Inferior parietal cortex (tissue), 1 donor: ENCODE measurements around the gene MTFP1.
"Not testable (repeated sequence)": the region's sequence is repeated elsewhere in the genome, so short reads cannot be mapped to it uniquely, and the experiment has no call there.

Source experiments
- DNase-seq: peaks from one replicate; pipeline ENCODE4 v3.0.0-alpha.2; 2016; ENCODE audit errors: extremely low spot score

Gene MTFP1

GRCh38 chr22:30455075-30455840 is 29.7 kb downstream of the MTFP1 start:
- DNase-seq = no peak

- DNase-seq = no peak
Observed at GRCh38 chr22:30457981-30458380, 32.4 kb downstream of the MTFP1 start.

- no peak for DNase-seq
Observed at GRCh38 chr22:30459181-30460052, 33.8 kb downstream of the MTFP1 start.

- DNase-seq = no peak
Observed at GRCh38 chr22:30460147-30460546, 34.6 kb downstream of the MTFP1 start.

DNA sequence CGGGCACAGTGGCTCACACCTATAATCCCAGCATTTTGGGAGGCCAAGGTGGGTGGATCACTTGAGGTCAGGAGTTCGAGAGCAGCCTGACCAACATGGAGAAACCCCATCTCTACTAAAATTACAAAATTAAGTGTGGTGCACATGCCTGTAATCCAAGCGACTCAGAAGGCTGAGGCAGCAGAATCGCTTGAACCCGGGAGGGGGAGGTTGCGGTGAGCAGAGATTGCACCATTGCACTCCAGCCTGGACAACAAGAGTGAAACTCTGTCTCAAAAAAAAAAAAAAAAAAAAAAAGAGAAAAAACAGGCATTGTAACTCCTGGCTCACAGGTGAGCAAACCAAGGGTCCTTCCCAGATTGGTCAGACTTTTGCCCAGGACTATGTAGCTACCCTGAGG is 35.0 kb downstream of the MTFP1 start:
- not testable (repeated sequence) for DNase-seq

GRCh38 chr22:30469165-30469564 is 43.6 kb downstream of the MTFP1 start:
- DNase-seq = no peak

DNA sequence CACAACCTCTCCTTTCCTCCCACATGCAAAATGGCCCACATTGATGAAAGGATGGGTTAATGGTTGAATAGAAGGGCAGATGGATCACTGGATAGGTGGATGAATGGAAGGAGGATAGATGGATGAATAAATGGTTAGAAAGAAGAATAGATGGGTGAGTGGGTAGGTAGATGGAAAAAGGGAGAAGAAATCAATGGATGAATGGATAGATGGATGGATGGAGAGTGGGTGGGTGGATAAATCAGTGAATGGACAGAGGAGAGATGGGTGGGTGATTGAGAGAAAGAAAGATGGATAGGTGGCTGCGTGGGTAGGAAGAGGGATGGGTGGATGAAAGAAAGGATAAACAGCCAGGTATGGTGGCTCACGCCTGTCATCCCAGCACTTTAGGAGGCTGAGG is 45.1 kb downstream of the MTFP1 start:
- DNase-seq = no peak

- no peak for DNase-seq
Observed at GRCh38 chr22:30471616-30472318, 46.2 kb downstream of the MTFP1 start, which contains the start of gene SEC14L3. Gene SEC14L3 (minus strand): TSS chr22:30472017. CDS start chr22:30471958, 59 bp downstream.

- DNase-seq = no peak
Observed at GRCh38 chr22:30472994-30473720, 47.6 kb downstream of the MTFP1 start.

GRCh38 chr22:30474121-30474520 is 48.6 kb downstream of the MTFP1 start:
- DNase-seq = no peak

GRCh38 chr22:30474683-30475424 is 49.3 kb downstream of the MTFP1 start:
- no peak for DNase-seq
